ENCODE data around the gene DQX1. TPM values are rescaled to one million over a fixed set of nuclear protein-coding genes. Genes with fewer than 3 reads are reported as not detected.
"Not testable (repeated sequence)": the region's sequence is repeated elsewhere in the genome, so short reads cannot be mapped to it uniquely, and the experiment has no call there.

DQX1 gene
- total RNA-seq, 2 experiments from 2014 or later: 0.25 to 0.52 TPM

GRCh38 chr2:74472945-74473258 is 53.1 kb downstream of the DQX1 start:
- POLR2A ChIA-PET: interaction anchor here (0.9 to 1.5 kb wide), 3 partner anchors 9 to 18 kb away, joined by 3 to 6 read pairs (median 5); partner anchors contain the start of genes INO80B and WBP1
- H3K27ac Mint-ChIP-seq: peak overlapping the region; percentile 98
- H3K4me1 Mint-ChIP-seq: peaks cover 39% of the 10 kb centered on the region
- DNase-seq: no peak
- no peaks in the 10 kb centered on the region for H3K9me3 Mint-ChIP-seq
- no peaks in the 10 kb centered on the region for H3K27me3 Mint-ChIP-seq
- CTCF ChIA-PET: interaction anchor here (0.7 to 2.8 kb wide), 10 partner anchors 9 to 116 kb away, joined by 3 to 19 read pairs (median 4); partner anchors contain the start of genes CCDC142, TTC31 and WBP1
- peaks cover 29% of the 10 kb centered on the region for H3K36me3 Mint-ChIP-seq (ENCODE audit: low read depth)
- H3K4me3 Mint-ChIP-seq: peak overlapping the region; percentile 91

DNA sequence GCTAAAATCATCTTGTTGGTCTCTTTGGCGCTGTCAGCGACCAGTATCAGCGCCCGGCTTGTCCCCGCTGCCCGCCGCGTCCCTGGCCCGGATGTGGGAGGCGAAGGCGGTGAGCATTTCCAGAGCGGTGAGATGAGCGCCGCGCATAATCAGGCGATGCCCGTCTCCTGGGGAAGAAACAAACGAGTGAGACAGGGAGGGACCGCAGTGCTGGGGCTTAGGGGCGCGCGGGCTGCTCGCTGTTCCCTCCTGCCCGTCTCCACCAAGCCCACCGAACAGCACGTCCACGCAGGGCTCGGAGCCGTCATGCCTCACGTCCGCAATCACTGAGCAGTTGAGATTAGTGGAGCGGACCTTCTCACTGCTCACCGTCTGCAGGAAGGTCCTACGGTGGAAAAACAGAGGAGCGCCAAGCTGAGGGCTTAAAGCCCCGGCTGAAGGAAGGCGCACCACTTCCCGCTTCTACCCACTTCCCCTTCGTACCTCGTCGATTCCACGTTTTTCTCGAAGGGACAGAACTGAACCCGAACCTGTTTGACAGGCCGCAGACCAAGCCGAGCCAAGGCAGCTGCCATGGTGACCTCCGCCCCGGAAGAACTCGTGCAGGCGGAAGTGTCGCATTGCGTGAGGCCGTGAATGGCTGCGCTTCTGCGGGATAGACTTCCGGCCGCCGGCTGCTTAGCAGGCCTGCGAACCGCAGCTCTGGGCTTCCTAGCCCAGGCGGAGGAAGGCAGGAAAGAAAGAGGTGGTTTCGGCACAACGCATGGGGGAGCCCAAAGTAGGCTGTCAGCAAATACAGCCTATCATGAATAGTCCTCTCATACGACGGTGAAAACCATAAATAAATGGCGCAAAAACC is 53.7 kb downstream of the DQX1 start, which contains the start of gene MRPL53:
MRPL53 (minus strand) TSS at position 595 of the 859 bp plus-strand sequence; CDS start at position 575, 20 bp downstream.
- POLR2A ChIA-PET: interaction anchor here (0.9 to 1.5 kb wide), 3 partner anchors 10 to 17 kb away, joined by 3 to 6 read pairs (median 5); partner anchors contain the start of genes INO80B and WBP1
- peak; percentile 97 for DNase-seq
- H3K27me3 Mint-ChIP-seq: no peaks in the 10 kb centered on the region

DNA sequence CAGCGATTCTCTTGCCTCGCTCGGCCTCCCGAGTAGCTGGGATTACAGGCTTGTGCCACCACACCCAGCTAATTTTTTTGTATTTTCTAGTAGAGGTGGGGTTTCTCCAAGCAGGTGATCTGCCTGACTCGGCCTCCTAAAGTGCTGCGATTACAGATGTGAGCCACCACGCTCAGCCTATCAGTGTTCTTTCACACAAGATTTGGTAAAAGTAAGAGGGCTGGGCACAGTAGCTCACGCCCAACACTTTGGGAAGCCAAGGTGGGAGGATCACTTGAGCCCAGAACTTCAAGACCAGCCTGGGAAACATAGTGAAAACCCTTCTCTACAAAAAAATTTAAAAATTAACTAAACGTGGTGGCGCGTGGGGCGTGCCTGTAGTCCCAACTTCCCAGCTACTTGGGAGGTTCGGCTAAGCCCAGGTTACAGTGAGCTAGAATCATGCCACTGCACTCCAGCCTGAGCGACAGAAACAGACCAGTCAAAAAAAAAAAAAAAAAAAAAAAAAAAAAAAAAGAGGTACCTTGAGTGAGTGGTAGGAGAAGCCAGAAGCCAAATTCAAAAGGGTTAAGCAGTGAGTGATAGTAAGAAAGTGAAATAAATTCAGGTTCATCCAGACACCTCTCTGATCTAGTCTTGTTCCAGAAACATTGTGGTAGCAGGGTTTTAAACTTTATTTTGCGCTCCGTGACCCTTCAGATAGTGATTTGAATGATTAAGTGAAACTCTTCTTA is 54.5 kb downstream of the DQX1 start:
- ChIA-PET CTCF (interaction anchor here (0.8 to 2.8 kb wide), 3 partner anchors 11 to 15 kb away, joined by 3 to 19 read pairs (median 3); partner anchors contain the start of genes CCDC142 and TTC31), POLR2A (interaction anchor here (0.8 to 1.5 kb wide), 2 partner anchors 13 to 17 kb away, joined by 3 to 6 read pairs; partner anchors contain the start of genes INO80B and WBP1)
- peaks cover 32% of the 10 kb centered on the region for H3K4me1 Mint-ChIP-seq

More for the DNA sequence above, 53.7 kb downstream of the DQX1 start, which contains the start of gene MRPL53:
- Mint-ChIP-seq H3K27ac (peak within 1 kb of the TSS; percentile 98), H3K36me3 (ENCODE audit: low read depth) (peaks cover 25% of the 10 kb centered on the region), H3K4me3 (peak within 1 kb of the TSS; percentile 91), H3K4me1 (peaks cover 34% of the 10 kb centered on the region), H3K9me3 (no peaks in the 10 kb centered on the region)
- CTCF ChIA-PET: interaction anchor here (0.7 to 2.8 kb wide), 12 partner anchors 10 to 272 kb away, joined by 3 to 19 read pairs (median 4); partner anchors contain the start of genes CCDC142, TTC31 and WBP1

GRCh38 chr2:74470742-74471141 is 55.3 kb downstream of the DQX1 start:
- CTCF ChIA-PET: interaction anchor here (0.8 to 2.8 kb wide), 3 partner anchors 10 to 14 kb away, joined by 3 to 19 read pairs (median 3); partner anchors contain the start of genes CCDC142 and TTC31
- POLR2A ChIA-PET: interaction anchor here (0.8 kb wide), 1 partner anchor 16 kb away, joined by 3 read pairs; the partner anchor contains the start of gene INO80B
- not testable (repeated sequence) for H3K27me3 Mint-ChIP-seq, DNase-seq, H3K9me3 Mint-ChIP-seq
- H3K4me3 Mint-ChIP-seq: peak overlapping the region; percentile 68
- peak overlapping the region; percentile 80 for H3K27ac Mint-ChIP-seq
- peaks cover 36% of the 10 kb centered on the region for H3K4me1 Mint-ChIP-seq
- peaks cover 24% of the 10 kb centered on the region for H3K36me3 Mint-ChIP-seq (ENCODE audit: low read depth)

More for the DNA sequence above, 54.5 kb downstream of the DQX1 start:
- H3K4me3 Mint-ChIP-seq: peak overlapping the region; percentile 91
- no peaks in the 10 kb centered on the region for H3K9me3 Mint-ChIP-seq
- no peak for DNase-seq
- peak overlapping the region; percentile 98 for H3K27ac Mint-ChIP-seq
- no peaks in the 10 kb centered on the region for H3K27me3 Mint-ChIP-seq
- H3K36me3 Mint-ChIP-seq (ENCODE audit: low read depth): peaks cover 24% of the 10 kb centered on the region

Other genes starting within 250 kb of the DQX1 start
- 1 to 10 TPM; 3.0 to 4.3 TPM for gene SLC4A5, start 182.8 kb downstream of the DQX1 start, total RNA-seq
- gene DCTN1, start 145.9 kb downstream of the DQX1 start, total RNA-seq: 100 to 1,000 TPM; 106 to 132 TPM
- 1 to 10 TPM; 3.0 to 3.3 TPM for gene C2orf81, start 104.6 kb downstream of the DQX1 start, total RNA-seq
- gene WDR54, start 104.5 kb downstream of the DQX1 start, total RNA-seq: 10 to 100 TPM; 71.3 to 80.7 TPM
- gene RTKN, start 84.3 kb downstream of the DQX1 start, total RNA-seq: under 1 TPM; 0.62 to 0.82 TPM
- gene INO80B, start 71.1 kb downstream of the DQX1 start, total RNA-seq: 10 to 100 TPM; 28.9 to 32.1 TPM
- gene WBP1, start 67.8 kb downstream of the DQX1 start, total RNA-seq: 10 to 100 TPM; 52.5 to 52.6 TPM
- gene MOGS, start 60.8 kb downstream of the DQX1 start, total RNA-seq: 10 to 100 TPM; 55.4 to 62.6 TPM
- gene MRPL53, start 53.6 kb downstream of the DQX1 start, total RNA-seq: 10 to 100 TPM; 72.5 to 83.1 TPM
- 10 to 100 TPM; 26.8 to 27.1 TPM for gene CCDC142, start 43.2 kb downstream of the DQX1 start, total RNA-seq
- gene TTC31, start 43.1 kb downstream of the DQX1 start, total RNA-seq: 10 to 100 TPM; 45.8 to 46.3 TPM
- gene LBX2, start 26.6 kb downstream of the DQX1 start, total RNA-seq: under 1 TPM in 1 of 2 experiments, not detected in 1; 0.25 TPM
- gene PCGF1, start 18.5 kb downstream of the DQX1 start, total RNA-seq: 10 to 100 TPM; 25.8 to 35.6 TPM
- gene TLX2, start 11.8 kb downstream of the DQX1 start, total RNA-seq: under 1 TPM; 0.40 to 0.52 TPM
- 100 to 1,000 TPM; 116 to 136 TPM for gene AUP1, start 3.5 kb upstream of the DQX1 start, total RNA-seq
- gene HTRA2, start 3.7 kb upstream of the DQX1 start, total RNA-seq: 10 to 100 TPM; 41.6 to 45.8 TPM
- gene LOXL3, start 27.7 kb upstream of the DQX1 start, total RNA-seq: under 1 TPM; 0.12 to 0.15 TPM
- gene DOK1, start 28.5 kb upstream of the DQX1 start, total RNA-seq: 10 to 100 TPM; 28.0 to 34.4 TPM
- not detected for gene M1AP, start 122.1 kb upstream of the DQX1 start, total RNA-seq
- 1 to 10 TPM; 6.5 to 8.3 TPM for gene SEMA4F, start 128.0 kb upstream of the DQX1 start, total RNA-seq